ENCODE results near the gene TOMM40.

GRCh38 chr19:44871809-44872208 is 19.2 kb upstream of the TOMM40 start:
- TF ChIP-seq EP300 (IDR thresholded peaks at IDR 0.05) (no peak), POLR2A (IDR thresholded peaks at IDR 0.05) (no peak)
